Naive B cell (primary cell): Measurements from ENCODE around the gene TENM4. TPM values are rescaled to one million over a fixed set of nuclear protein-coding genes. Genes with fewer than 3 reads are reported as not detected.

Experiments used
- ATAC-seq, 2 donors: fragments of 150-1000 bp; cut with Tn5 transposase; 2 replicates each; pipeline ENCODE4 v1.10.0; 2021; ENCODE audit warnings: low read depth in 2 of 2, mild to moderate bottlenecking in 2 of 2, moderate library complexity in 2 of 2
- DNase-seq: peaks from one replicate; pipeline ENCODE4 v3.0.0; 2022
- H3K27ac Mint-ChIP-seq, 6 donors: one replicate each; pipeline ENCODE4 v1.8.0; 2020 to 2022; ENCODE audit warnings: mild to moderate bottlenecking in 6 of 6, mixed read lengths in 6 of 6, moderate library complexity in 5 of 6, inconsistent platforms in 2 of 6
- H3K27me3 Mint-ChIP-seq, 3 donors: one replicate each; pipeline ENCODE4 v1.8.0; 2021 to 2022; ENCODE audit warnings: mixed read lengths in 3 of 3, mild to moderate bottlenecking in 1 of 3
- H3K36me3 Mint-ChIP-seq, 2 donors: one replicate each; pipeline ENCODE4 v1.8.0; 2020 to 2022; ENCODE audit warnings: mixed read lengths in 2 of 2, inconsistent platforms in 1 of 2, mild to moderate bottlenecking in 1 of 2
- H3K4me1 Mint-ChIP-seq, 3 donors: one replicate each; pipeline ENCODE4 v1.8.0; 2020 to 2022; ENCODE audit warnings: mixed read lengths in 3 of 3, inconsistent platforms in 1 of 3, mild to moderate bottlenecking in 1 of 3, moderate library complexity in 1 of 3
- H3K4me3 Mint-ChIP-seq, 8 donors: one replicate each; pipeline ENCODE4 v1.8.0; 2020 to 2022; ENCODE audit warnings: mild to moderate bottlenecking in 8 of 8, mixed read lengths in 8 of 8, moderate library complexity in 8 of 8, inconsistent platforms in 2 of 8
- H3K9me3 Mint-ChIP-seq, 7 donors: one replicate each; pipeline ENCODE4 v1.8.0; 2020 to 2022; ENCODE audit warnings: mixed read lengths in 7 of 7, mild to moderate bottlenecking in 5 of 7, inconsistent platforms in 2 of 7, moderate library complexity in 1 of 7
- polyA plus RNA-seq, 6 donors: library from polyadenylated mRNA; unstranded; fragments of 300-500 nt; fragmentation: Illumina TruSeq; gene quantifications; one replicate each; pipeline ENCODE4 v1.2.3, GENCODE V29; 2021; ENCODE audit warnings: low read depth in 6 of 6

Gene TENM4
- polyA plus RNA-seq, 6 donors from 2014 or later, result 3.8 TPM; not detected in 5

DNA sequence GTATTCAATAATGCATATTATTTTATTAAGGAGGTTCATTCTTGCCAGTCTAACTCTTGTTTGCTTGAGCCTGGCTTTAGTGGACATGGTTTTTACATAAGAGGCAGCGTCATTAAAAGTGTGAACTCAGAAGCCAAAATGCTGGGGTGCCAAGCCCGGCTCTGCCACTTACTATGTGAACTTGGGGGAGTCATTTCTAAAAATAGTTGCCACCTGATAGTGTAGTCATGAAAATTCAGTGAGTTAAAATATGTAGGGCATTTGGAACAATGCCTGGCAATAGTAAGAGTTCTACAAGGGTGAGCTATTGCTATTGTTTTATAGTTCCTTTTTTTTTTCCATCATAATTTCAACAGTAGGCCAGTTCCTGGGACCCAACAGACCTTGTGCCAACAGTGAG lies 49.9 kb downstream of the TENM4 start:
- peaks cover 0 to 9% (median 3%) of the 10 kb centered on the region in 7 donors for H3K9me3 Mint-ChIP-seq
- no peak overlapping the region for H3K27ac Mint-ChIP-seq
- peaks cover 23 to 44% (median 37%) of the 10 kb centered on the region in 3 donors for H3K27me3 Mint-ChIP-seq
- H3K4me1 Mint-ChIP-seq, result peaks cover 5 to 37% (median 27%) of the 10 kb centered on the region in 3 donors
- H3K36me3 Mint-ChIP-seq, result peaks cover 0 to 7% of the 10 kb centered on the region in 2 donors
- no peak overlapping the region for H3K4me3 Mint-ChIP-seq
- DNase-seq (no peak), ATAC-seq (no peak)

DNA sequence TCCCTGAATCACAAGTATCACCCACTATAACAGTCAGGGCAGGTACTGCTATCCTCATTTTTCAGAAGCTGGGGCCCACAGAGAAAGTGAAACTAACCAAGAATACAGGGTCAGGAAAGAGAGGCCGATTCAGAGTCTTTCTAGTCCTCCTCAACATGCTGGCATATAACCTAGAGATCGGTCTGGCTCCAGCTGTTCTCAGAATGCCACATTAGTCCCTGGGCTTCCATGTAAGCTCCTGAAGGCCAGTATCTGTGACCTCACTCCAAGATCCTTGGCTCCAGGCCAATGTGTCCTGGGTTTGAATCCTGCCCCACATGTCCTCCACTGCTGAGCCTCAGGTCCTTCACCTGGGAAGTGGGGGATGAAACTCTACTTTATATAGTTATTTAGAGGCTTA lies 50.4 kb downstream of the TENM4 start:
- DNase-seq (no peak), ATAC-seq (no peak)
- H3K27ac Mint-ChIP-seq, result no peak overlapping the region
- H3K27me3 Mint-ChIP-seq, result peaks cover 23 to 48% (median 35%) of the 10 kb centered on the region in 3 donors
- H3K36me3 Mint-ChIP-seq, result peaks cover 0 to 7% of the 10 kb centered on the region in 2 donors
- H3K4me1 Mint-ChIP-seq, result peaks cover 5 to 37% (median 27%) of the 10 kb centered on the region in 3 donors
- H3K4me3 Mint-ChIP-seq, result no peak overlapping the region
- peaks cover 0 to 9% (median 3%) of the 10 kb centered on the region in 7 donors for H3K9me3 Mint-ChIP-seq

DNA sequence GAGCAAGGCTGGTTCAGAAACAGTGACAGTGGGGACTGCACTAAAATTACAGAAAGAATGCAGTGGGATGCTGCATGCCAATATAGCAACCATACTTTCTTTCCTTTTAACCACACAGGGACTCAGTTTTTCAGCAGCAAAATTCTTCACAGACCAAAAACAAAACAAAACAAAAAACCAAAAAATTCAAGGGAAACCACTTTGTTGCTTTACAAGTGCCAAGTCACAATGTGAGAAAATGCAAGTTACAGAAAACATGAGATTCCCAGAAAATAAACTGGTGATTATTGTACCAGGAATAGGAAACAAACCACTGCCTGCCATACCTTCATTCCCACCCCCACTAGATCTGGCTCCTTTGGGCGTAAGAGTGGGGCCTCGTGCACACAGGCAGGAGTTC lies 52.6 kb downstream of the TENM4 start:
- peaks cover 5 to 37% (median 23%) of the 10 kb centered on the region in 3 donors for H3K4me1 Mint-ChIP-seq

DNA sequence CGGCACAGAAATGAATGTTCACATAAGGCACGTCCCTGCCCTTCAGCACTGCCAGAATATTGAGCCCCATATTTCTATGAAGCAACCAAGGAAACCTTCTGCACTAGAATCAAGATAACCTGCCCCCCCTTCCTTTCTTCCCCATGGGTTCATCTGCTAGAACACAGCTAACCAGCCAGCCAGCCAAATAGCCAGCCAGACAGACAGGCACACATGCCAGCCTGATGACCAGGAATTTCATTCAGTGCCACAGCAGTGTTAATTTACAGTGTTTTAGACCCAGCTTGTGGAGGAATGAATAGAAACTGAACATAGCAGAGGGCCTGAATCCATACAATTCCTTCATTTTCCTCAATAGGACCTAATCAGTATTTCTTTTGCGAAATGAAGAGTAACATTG lies 57.0 kb downstream of the TENM4 start:
- H3K9me3 Mint-ChIP-seq, result peaks cover 0 to 5% (median 0%) of the 10 kb centered on the region in 7 donors
- ATAC-seq, result no peak
- no peak overlapping the region for H3K4me3 Mint-ChIP-seq
- DNase-seq, result no peak
- H3K27ac Mint-ChIP-seq, result no peak overlapping the region
- peaks cover 5 to 47% (median 33%) of the 10 kb centered on the region in 3 donors for H3K27me3 Mint-ChIP-seq
- peaks cover 5 to 22% (median 21%) of the 10 kb centered on the region in 3 donors for H3K4me1 Mint-ChIP-seq
- peaks cover 0 to 6% of the 10 kb centered on the region in 2 donors for H3K36me3 Mint-ChIP-seq

More for the DNA sequence above, 52.6 kb downstream of the TENM4 start:
- Mint-ChIP-seq H3K9me3 (peaks cover 0 to 9% (median 3%) of the 10 kb centered on the region in 7 donors), H3K27me3 (peaks cover 7 to 45% (median 44%) of the 10 kb centered on the region in 3 donors), H3K4me3 (peak overlapping the region in 2 of 8 donors; percentile 54 to 79), H3K27ac (peak overlapping the region in 2 of 6 donors; percentile 50 to 82), H3K36me3 (peaks cover 0 to 7% of the 10 kb centered on the region in 2 donors)
- DNase-seq (no peak), ATAC-seq (no peak)

DNA sequence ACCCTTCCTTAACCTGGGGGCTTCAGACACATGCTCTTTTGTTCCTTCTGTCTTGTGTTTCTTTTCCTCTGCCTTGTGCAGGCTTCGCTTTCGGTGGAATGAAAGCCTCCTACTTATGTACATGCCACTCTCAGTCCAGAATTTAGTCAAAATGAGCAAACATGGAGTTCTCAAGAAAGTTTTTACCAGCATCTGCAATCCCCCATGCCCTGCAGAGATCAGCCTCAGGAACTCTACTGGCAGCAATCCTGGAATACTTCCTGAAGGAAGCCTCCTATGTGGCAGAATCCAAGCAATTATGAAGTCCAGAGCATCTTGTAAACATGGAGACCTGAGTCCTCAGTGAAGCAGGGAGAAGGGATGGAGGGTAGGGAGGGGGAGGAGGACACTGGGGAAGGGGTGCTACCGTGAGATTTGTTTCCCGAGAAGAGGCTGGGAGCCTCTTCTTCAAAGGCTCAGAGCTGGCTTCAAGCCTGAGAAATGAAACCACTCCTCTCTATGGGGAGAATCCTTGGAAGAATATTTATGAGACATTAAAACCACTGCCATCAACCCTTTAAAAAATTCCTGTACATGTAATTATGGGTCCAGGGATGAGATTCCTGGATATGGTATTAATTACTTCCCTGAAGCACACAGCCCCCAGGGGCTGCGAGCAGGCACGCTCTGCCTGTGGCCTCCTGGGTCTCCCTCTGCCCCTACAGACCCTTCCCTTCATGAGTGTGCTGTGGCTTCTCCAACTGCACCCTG lies 58.4 kb downstream of the TENM4 start:
- no peak overlapping the region for H3K27ac Mint-ChIP-seq
- ATAC-seq (no peak), DNase-seq (no peak)
- peaks cover 0 to 9% (median 8%) of the 10 kb centered on the region in 3 donors for H3K4me1 Mint-ChIP-seq
- H3K27me3 Mint-ChIP-seq, result peaks cover 0 to 44% (median 29%) of the 10 kb centered on the region in 3 donors
- no peaks in the 10 kb centered on the region for H3K9me3 Mint-ChIP-seq
- no peaks in the 10 kb centered on the region for H3K36me3 Mint-ChIP-seq
- H3K4me3 Mint-ChIP-seq, result no peak overlapping the region

DNA sequence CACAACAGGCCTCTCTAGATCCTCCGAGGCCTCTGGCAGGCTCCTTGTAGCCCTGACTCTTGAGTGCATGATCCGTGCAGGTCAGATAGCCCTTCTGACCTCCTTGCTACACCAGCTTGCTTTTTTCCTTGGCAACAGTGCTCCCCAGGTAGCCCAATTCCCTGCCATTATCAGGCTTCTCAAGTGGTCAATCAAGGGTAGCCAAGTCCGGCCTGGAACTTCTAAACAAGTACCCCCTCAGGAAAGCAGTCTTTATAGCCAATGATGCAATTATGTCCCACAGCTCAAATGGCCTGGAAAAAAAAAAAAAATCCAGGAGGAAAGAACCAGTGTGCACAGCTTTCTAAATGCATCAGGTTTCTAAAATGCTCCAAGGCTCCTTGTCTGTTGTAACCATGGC lies 59.8 kb downstream of the TENM4 start:
- H3K4me3 Mint-ChIP-seq, result no peak overlapping the region
- H3K27me3 Mint-ChIP-seq, result peaks cover 6 to 41% (median 29%) of the 10 kb centered on the region in 3 donors
- H3K27ac Mint-ChIP-seq, result no peak overlapping the region
- peaks cover 0 to 5% (median 0%) of the 10 kb centered on the region in 7 donors for H3K9me3 Mint-ChIP-seq
- H3K36me3 Mint-ChIP-seq, result no peaks in the 10 kb centered on the region
- ATAC-seq, result no peak
- DNase-seq, result no peak
- H3K4me1 Mint-ChIP-seq, result no peaks in the 10 kb centered on the region

DNA sequence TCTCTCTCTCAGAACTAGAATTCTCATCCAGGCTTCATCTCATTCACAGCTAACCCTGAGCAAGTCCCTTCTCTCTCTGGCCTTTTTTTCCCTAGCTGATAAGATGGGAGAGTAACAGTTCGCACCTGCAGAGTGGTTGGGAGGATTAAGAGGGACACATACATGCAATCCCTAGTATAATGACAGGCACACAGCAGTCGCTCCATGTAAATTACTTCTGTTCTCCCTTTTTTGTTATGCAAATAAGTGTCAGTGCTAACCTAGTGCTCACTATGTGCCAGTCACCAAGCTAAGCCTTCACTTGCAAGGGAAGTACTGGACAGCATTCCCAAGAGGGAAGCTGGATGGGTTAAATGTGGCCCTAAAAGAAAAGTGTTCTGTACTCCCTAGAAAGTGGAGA lies 63.4 kb downstream of the TENM4 start:
- H3K27ac Mint-ChIP-seq, result peak overlapping the region in 1 of 6 donors; percentile 7
- H3K4me1 Mint-ChIP-seq, result no peaks in the 10 kb centered on the region
- H3K36me3 Mint-ChIP-seq, result no peaks in the 10 kb centered on the region
- H3K4me3 Mint-ChIP-seq, result no peak overlapping the region
- peaks cover 28 to 34% (median 29%) of the 10 kb centered on the region in 3 donors for H3K27me3 Mint-ChIP-seq
- no peak for DNase-seq
- H3K9me3 Mint-ChIP-seq, result peaks cover 0 to 6% (median 4%) of the 10 kb centered on the region in 7 donors
- ATAC-seq, result no peak

DNA sequence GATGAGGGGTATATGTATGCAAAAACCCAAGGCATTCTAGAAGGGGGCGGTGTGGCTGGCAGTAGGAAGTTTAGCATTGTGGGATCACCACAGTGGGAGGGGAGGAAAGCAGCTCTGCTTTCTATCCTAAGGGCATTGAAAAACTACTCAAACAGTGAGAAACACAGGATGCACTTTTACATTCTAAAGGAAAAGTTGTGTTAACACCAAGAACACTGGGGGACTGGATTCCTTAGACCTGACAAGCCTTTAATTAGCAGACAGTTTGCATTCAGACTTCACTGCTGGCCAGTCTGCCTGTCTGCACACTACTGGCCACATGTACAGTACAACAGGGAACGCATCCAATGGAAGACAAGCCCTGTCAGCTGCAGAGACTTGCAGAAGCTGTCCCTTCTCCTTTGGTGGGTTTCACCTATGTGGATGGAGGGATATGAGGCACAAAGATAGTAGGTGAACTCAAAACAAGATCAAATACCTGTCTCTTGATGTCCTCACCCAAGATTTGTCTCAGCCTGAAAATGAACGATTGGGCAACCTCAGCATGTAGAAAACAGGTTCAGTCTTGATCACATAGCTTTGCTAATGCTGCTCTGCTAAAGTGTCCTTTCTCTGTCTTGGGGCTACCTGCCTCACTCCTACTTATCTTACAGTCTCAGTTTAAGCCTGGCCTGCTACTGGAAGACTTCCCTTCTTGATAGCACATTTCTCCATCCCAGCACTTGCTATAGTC lies 64.8 kb downstream of the TENM4 start:
- no peak overlapping the region for H3K4me3 Mint-ChIP-seq
- H3K27ac Mint-ChIP-seq, result no peak overlapping the region
- H3K4me1 Mint-ChIP-seq, result no peaks in the 10 kb centered on the region
- ATAC-seq, result no peak
- no peak for DNase-seq
- no peaks in the 10 kb centered on the region for H3K36me3 Mint-ChIP-seq
- H3K27me3 Mint-ChIP-seq, result peaks cover 24 to 38% (median 25%) of the 10 kb centered on the region in 3 donors
- peaks cover 0 to 6% (median 4%) of the 10 kb centered on the region in 7 donors for H3K9me3 Mint-ChIP-seq

DNA sequence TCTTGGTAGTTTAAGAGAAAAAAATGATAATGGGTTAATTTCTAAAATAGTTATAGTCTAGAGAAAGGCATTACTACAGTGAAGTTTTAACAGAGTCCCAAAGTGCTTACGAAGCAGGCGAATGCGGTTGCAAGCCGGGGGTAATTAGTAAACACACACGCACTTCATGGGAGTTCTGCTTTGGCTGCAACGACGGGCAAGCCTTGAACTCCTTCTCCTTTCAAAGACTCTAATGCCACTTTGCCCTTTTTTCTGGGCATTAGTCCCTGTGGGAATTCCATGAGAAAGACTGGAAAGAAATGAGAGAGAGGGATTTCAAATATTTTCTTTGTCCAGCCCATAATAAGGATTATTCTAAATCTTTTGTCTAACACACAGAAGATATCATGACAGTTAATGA lies 66.1 kb downstream of the TENM4 start:
- no peaks in the 10 kb centered on the region for H3K36me3 Mint-ChIP-seq
- H3K27ac Mint-ChIP-seq, result no peak overlapping the region
- H3K4me3 Mint-ChIP-seq, result no peak overlapping the region
- peaks cover 0 to 6% (median 4%) of the 10 kb centered on the region in 7 donors for H3K9me3 Mint-ChIP-seq
- H3K4me1 Mint-ChIP-seq, result no peaks in the 10 kb centered on the region
- peaks cover 24 to 51% (median 31%) of the 10 kb centered on the region in 3 donors for H3K27me3 Mint-ChIP-seq
- no peak for DNase-seq
- ATAC-seq, result no peak

DNA sequence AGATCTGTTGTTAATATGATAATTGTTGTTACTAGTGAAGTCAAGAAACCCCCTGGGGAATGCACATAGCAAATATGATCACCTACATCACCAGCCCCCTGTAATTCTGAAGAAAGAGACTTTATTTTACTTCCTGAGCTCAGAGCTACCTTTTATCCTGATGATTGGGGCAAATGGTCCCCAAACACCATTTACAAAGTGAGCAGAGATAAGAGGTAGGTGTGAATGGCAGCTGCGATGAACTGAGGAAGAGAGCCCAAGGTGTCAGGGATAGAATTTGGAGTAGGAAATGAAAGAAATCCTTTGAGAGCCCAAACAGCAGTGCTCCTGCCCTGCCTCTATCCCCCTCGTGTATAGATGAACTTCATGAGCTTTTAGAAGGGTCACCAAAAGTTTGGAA lies 69.1 kb downstream of the TENM4 start:
- H3K27ac Mint-ChIP-seq, result peak overlapping the region in 1 of 6 donors; percentile 45

DNA sequence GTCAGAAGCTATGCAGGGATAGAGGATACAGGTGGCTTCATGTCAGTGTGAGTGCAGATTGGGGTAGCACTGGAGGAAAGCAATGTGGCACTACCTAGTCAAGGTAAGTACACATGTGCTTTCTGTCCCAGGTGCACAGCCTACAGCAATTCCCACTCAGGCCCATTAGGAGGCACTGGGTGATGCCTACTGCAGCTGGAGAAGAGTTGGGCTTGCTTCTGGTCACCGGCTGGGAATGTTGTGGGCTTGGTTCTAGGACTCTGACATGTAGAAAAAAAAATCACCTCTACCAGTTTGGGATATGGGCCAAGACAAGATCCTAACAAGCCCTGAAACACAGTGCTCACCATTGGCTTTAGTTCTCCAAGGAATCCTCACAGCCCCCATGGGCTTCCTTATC lies 69.7 kb downstream of the TENM4 start:
- no peak overlapping the region for H3K27ac Mint-ChIP-seq
- H3K4me3 Mint-ChIP-seq, result no peak overlapping the region
- no peaks in the 10 kb centered on the region for H3K4me1 Mint-ChIP-seq
- peaks cover 0 to 5% (median 2%) of the 10 kb centered on the region in 7 donors for H3K9me3 Mint-ChIP-seq
- ATAC-seq (no peak), DNase-seq (no peak)
- H3K27me3 Mint-ChIP-seq, result peaks cover 23 to 45% (median 32%) of the 10 kb centered on the region in 3 donors
- H3K36me3 Mint-ChIP-seq, result no peaks in the 10 kb centered on the region

More for the DNA sequence above, 69.1 kb downstream of the TENM4 start:
- ATAC-seq (no peak), DNase-seq (no peak)
- Mint-ChIP-seq H3K36me3 (no peaks in the 10 kb centered on the region), H3K4me1 (no peaks in the 10 kb centered on the region), H3K9me3 (peaks cover 0 to 6% (median 2%) of the 10 kb centered on the region in 7 donors), H3K27me3 (peaks cover 25 to 51% (median 35%) of the 10 kb centered on the region in 3 donors), H3K4me3 (no peak overlapping the region)

DNA sequence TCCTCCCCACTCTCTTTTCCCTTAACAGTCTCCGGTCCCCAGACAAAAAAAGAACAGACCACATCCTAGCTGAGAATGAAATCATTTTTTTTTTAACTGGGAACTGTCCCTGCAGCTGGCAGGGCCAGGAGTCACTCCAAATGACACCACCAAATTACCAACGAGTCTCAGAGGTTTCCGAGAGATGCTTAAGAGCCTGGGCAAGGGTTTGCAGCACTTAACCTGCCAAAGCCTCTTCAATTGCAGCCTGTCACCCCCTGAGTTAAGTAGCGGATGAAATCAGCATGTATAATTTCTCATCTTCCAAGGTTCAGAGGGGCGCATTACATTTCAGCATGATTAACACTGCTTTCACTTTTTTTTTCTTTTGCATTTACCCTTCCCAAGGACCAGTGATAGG lies 71.8 kb downstream of the TENM4 start:
- DNase-seq (no peak), ATAC-seq (no peak)
- Mint-ChIP-seq H3K36me3 (peaks cover 0 to 3% of the 10 kb centered on the region in 2 donors), H3K4me3 (no peak overlapping the region), H3K27ac (no peak overlapping the region), H3K27me3 (peaks cover 18 to 35% (median 32%) of the 10 kb centered on the region in 3 donors), H3K4me1 (no peaks in the 10 kb centered on the region), H3K9me3 (peaks cover 0 to 5% (median 2%) of the 10 kb centered on the region in 7 donors)

DNA sequence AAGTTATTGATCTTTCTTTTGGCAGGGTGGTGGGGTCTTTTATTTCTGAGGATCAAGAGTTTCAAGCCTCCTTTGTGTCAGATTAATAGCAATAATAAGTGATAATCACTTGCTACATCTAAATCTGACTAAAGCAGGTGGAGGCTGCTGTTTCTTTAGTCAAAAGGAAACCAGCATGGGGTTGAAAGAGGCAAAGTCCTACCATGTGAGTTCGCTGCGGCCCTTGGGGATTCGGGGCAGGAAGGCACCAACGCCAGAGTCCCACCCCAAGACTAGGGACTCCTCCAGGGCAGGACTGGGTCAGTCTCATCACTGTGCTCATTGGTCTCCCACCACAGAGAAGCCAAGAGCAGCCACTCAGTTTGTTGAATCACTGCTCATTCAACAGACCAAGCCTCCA lies 73.0 kb downstream of the TENM4 start:
- H3K27ac Mint-ChIP-seq, result no peak overlapping the region
- DNase-seq, result no peak
- H3K4me3 Mint-ChIP-seq, result no peak overlapping the region
- no peak for ATAC-seq
- H3K9me3 Mint-ChIP-seq, result peaks cover 0 to under 1% (median 0%) of the 10 kb centered on the region in 7 donors
- peaks cover 11 to 24% (median 21%) of the 10 kb centered on the region in 3 donors for H3K27me3 Mint-ChIP-seq
- peaks cover 0 to 3% of the 10 kb centered on the region in 2 donors for H3K36me3 Mint-ChIP-seq
- no peaks in the 10 kb centered on the region for H3K4me1 Mint-ChIP-seq
